Measurements from ENCODE around the gene KRT15. TPM values are rescaled to one million over a fixed set of nuclear protein-coding genes. Genes with fewer than 3 reads are reported as not detected.

KRT15 gene
- total RNA-seq, 1 donor from 2014 or later = 0.79 TPM

- Histone ChIP-seq H3K9me3 (ENCODE audit: insufficient read depth, low read depth, low read length) (no peaks in the 10 kb centered on the region), H2AFZ (ENCODE audit: low read depth, low read length) (no peak overlapping the region), H3K27ac (ENCODE audit: low read depth, low read length) (no peak overlapping the region), H3K27me3 (ENCODE audit: insufficient read depth, low read length) (no peaks in the 10 kb centered on the region), H3K79me2 (ENCODE audit: insufficient read depth, low read length) (no peaks in the 10 kb centered on the region), H3K9ac (ENCODE audit: low read length) (no peak overlapping the region), H4K20me1 (ENCODE audit: insufficient read depth, low read length) (no peaks in the 10 kb centered on the region), H3K36me3 (ENCODE audit: insufficient read depth, low read length) (no peaks in the 10 kb centered on the region), H3K4me3 (ENCODE audit: insufficient read depth, low read depth, low read length) (no peak overlapping the region), H3K4me1 (ENCODE audit: insufficient read depth, low read length) (peaks cover 19% of the 10 kb centered on the region), H3K4me2 (ENCODE audit: low read length) (no peak overlapping the region)
- Mint-ChIP-seq H3K27me3 (ENCODE audit: low read depth, unreplicated experiment) (peaks cover 20% of the 10 kb centered on the region), H3K4me1 (ENCODE audit: low read depth, unreplicated experiment) (no peaks in the 10 kb centered on the region), H3K27ac (ENCODE audit: unreplicated experiment) (no peak overlapping the region), H3K9me3 (ENCODE audit: unreplicated experiment) (peaks cover 4% of the 10 kb centered on the region), H3K36me3 (ENCODE audit: low read depth, unreplicated experiment) (peaks cover 2% of the 10 kb centered on the region), H3K4me3 (ENCODE audit: unreplicated experiment) (no peak overlapping the region)
- FAIRE-seq = no peak
- TF ChIP-seq, protein P1, sequence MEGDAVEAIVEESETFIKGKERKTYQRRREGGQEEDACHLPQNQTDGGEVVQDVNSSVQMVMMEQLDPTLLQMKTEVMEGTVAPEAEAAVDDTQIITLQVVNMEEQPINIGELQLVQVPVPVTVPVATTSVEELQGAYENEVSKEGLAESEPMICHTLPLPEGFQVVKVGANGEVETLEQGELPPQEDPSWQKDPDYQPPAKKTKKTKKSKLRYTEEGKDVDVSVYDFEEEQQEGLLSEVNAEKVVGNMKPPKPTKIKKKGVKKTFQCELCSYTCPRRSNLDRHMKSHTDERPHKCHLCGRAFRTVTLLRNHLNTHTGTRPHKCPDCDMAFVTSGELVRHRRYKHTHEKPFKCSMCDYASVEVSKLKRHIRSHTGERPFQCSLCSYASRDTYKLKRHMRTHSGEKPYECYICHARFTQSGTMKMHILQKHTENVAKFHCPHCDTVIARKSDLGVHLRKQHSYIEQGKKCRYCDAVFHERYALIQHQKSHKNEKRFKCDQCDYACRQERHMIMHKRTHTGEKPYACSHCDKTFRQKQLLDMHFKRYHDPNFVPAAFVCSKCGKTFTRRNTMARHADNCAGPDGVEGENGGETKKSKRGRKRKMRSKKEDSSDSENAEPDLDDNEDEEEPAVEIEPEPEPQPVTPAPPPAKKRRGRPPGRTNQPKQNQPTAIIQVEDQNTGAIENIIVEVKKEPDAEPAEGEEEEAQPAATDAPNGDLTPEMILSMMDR (IDR thresholded peaks at IDR 0.05; ENCODE audit: insufficient read depth, low read depth, low read length) = no peak
- no peak for TF ChIP-seq EZH2 (IDR thresholded peaks at IDR 0.05; ENCODE audit: insufficient read depth, low read length)
- DNase-seq (ENCODE audit: low read depth) = no peak
Measured at GRCh38 chr17:41516147-41516829, 2.4 kb downstream of the KRT15 start.

- H3K36me3 Mint-ChIP-seq (ENCODE audit: low read depth, unreplicated experiment) = peaks cover 2% of the 10 kb centered on the region
- H3K4me2 ChIP-seq (ENCODE audit: low read length) = no peak overlapping the region
- no peaks in the 10 kb centered on the region for H3K36me3 ChIP-seq (ENCODE audit: insufficient read depth, low read length)
- TF ChIP-seq, protein P1 (IDR thresholded peaks at IDR 0.05; ENCODE audit: insufficient read depth, low read depth, low read length) = no peak
- no peak for TF ChIP-seq EZH2 (IDR thresholded peaks at IDR 0.05; ENCODE audit: insufficient read depth, low read length)
- DNase-seq (ENCODE audit: low read depth) (no peak), FAIRE-seq (no peak)
- H3K27me3 Mint-ChIP-seq (ENCODE audit: low read depth, unreplicated experiment) = peaks cover 20% of the 10 kb centered on the region
- H3K27ac Mint-ChIP-seq (ENCODE audit: unreplicated experiment) = no peak overlapping the region
- no peak overlapping the region for H3K4me3 ChIP-seq (ENCODE audit: insufficient read depth, low read depth, low read length)
- H3K9me3 ChIP-seq (ENCODE audit: insufficient read depth, low read depth, low read length) = no peaks in the 10 kb centered on the region
- no peaks in the 10 kb centered on the region for H3K4me1 ChIP-seq (ENCODE audit: insufficient read depth, low read length)
- no peak overlapping the region for H3K4me3 Mint-ChIP-seq (ENCODE audit: unreplicated experiment)
- H3K4me1 Mint-ChIP-seq (ENCODE audit: low read depth, unreplicated experiment) = no peaks in the 10 kb centered on the region
- no peak overlapping the region for H2AFZ ChIP-seq (ENCODE audit: low read depth, low read length)
- no peaks in the 10 kb centered on the region for H3K27me3 ChIP-seq (ENCODE audit: insufficient read depth, low read length)
- H3K27ac ChIP-seq (ENCODE audit: low read depth, low read length) = no peak overlapping the region
- H4K20me1 ChIP-seq (ENCODE audit: insufficient read depth, low read length) = no peaks in the 10 kb centered on the region
- H3K9me3 Mint-ChIP-seq (ENCODE audit: unreplicated experiment) = peaks cover 4% of the 10 kb centered on the region
- no peak overlapping the region for H3K9ac ChIP-seq (ENCODE audit: low read length)
- no peaks in the 10 kb centered on the region for H3K79me2 ChIP-seq (ENCODE audit: insufficient read depth, low read length)
Measured at GRCh38 chr17:41513168-41513547, 5.5 kb downstream of the KRT15 start.

DNA sequence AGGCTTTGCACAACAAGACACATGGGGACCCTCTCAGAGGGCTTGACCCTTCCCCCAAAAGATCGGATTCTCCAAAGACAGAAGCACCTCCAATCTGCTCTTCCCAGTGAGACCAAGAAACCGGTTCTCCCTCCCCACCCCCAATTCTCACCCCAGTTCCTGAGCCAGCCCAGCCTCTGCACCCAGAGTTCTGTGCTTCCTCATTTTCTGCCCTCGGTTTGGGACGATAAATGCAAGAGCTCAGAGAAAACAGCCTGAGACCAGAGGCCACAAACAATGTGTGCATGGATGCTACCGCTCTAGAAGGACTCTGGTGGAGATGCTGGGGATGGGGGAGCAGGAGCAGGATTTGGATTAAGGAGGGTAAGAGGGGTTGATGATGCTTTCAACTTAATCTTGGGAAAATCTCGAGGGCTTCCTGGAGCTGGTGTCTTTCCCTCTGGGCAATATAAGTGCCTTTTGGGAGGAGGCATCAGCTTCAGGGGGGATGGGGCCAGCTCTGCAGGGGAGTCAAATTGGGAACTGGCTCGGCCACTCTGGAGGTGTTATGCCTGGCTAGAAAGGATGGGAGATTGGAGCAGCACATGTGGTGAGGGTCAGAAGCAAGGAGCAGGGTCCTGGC, 6.0 kb downstream of the KRT15 start:
- Mint-ChIP-seq H3K4me1 (ENCODE audit: low read depth, unreplicated experiment) (no peaks in the 10 kb centered on the region), H3K9me3 (ENCODE audit: unreplicated experiment) (peaks cover 4% of the 10 kb centered on the region), H3K27ac (ENCODE audit: unreplicated experiment) (no peak overlapping the region), H3K4me3 (ENCODE audit: unreplicated experiment) (no peak overlapping the region), H3K36me3 (ENCODE audit: low read depth, unreplicated experiment) (peaks cover 2% of the 10 kb centered on the region), H3K27me3 (ENCODE audit: low read depth, unreplicated experiment) (peaks cover 20% of the 10 kb centered on the region)
- no peaks in the 10 kb centered on the region for H3K36me3 ChIP-seq (ENCODE audit: insufficient read depth, low read length)
- FAIRE-seq = no peak
- H4K20me1 ChIP-seq (ENCODE audit: insufficient read depth, low read length) = no peaks in the 10 kb centered on the region
- DNase-seq (ENCODE audit: low read depth) = no peak
- TF ChIP-seq, protein P1 (IDR thresholded peaks at IDR 0.05; ENCODE audit: insufficient read depth, low read depth, low read length) = no peak
- TF ChIP-seq EZH2 (IDR thresholded peaks at IDR 0.05; ENCODE audit: insufficient read depth, low read length) = no peak
- H3K9me3 ChIP-seq (ENCODE audit: insufficient read depth, low read depth, low read length) = no peaks in the 10 kb centered on the region
- no peak overlapping the region for H3K4me3 ChIP-seq (ENCODE audit: insufficient read depth, low read depth, low read length)
- no peak overlapping the region for H3K4me2 ChIP-seq (ENCODE audit: low read length)
- H3K27me3 ChIP-seq (ENCODE audit: insufficient read depth, low read length) = no peaks in the 10 kb centered on the region
- no peak overlapping the region for H3K9ac ChIP-seq (ENCODE audit: low read length)
- no peaks in the 10 kb centered on the region for H3K4me1 ChIP-seq (ENCODE audit: insufficient read depth, low read length)
- H3K79me2 ChIP-seq (ENCODE audit: insufficient read depth, low read length) = no peaks in the 10 kb centered on the region
- H2AFZ ChIP-seq (ENCODE audit: low read depth, low read length) = no peak overlapping the region
- no peak overlapping the region for H3K27ac ChIP-seq (ENCODE audit: low read depth, low read length)

Measured in astrocyte (in vitro differentiated cells and primary cell).